IMR-90 (cell line): Measurements from ENCODE around the gene SUSD6. TPM values are rescaled to one million over a fixed set of nuclear protein-coding genes. Genes with fewer than 3 reads are reported as not detected.

Source experiments
- ATAC-seq: fragments of 200-7000 bp; cut with Tn5 transposase; 2 replicates; pipeline ENCODE4 v1.9.1; 2020; ENCODE audit warnings: low read depth, mild to moderate bottlenecking, moderate library complexity
- BruUV-seq: library from RNA; stranded (reverse); fragments of 400-500 nt; replicated peaks from 2 replicates; lab custom pipeline; 2021; lab: Mats Ljungman, UMichigan
- CTCF ChIA-PET: fragments of 300-600 bp; formaldehyde crosslinking; extraction: SDS; loops from one replicate; lab custom pipeline; 2021; ENCODE audit warnings: antibody characterized with exemption; lab: Yijun Ruan, JAX
- POLR2A ChIA-PET: fragments of 300-600 bp; sonication (Branson Sonifier 250); formaldehyde crosslinking; loops from one replicate; lab custom pipeline; 2022; ENCODE audit warnings: antibody characterized with exemption; ENCODE audit not compliant: unreplicated experiment; lab: Charles Lee
- DNase-seq: peaks from one replicate; pipeline ENCODE4 v3.0.0; 2013
- H2AFZ ChIP-seq: replicated peaks from 2 replicates; pipeline ENCODE3; 2013; ENCODE audit warnings: low read length, mild to moderate bottlenecking; ENCODE audit not compliant: poor library complexity
- H2AK5ac ChIP-seq: 2 replicates; pipeline ENCODE4 v1.6.1; 2013; ENCODE audit warnings: low read depth, low read length, inconsistent platforms
- H2AK9ac ChIP-seq: replicated peaks from 2 replicates; pipeline ENCODE3; 2013; ENCODE audit warnings: mild to moderate bottlenecking, low read depth, low read length, moderate library complexity; ENCODE audit not compliant: poor library complexity
- H2BK120ac ChIP-seq: 2 replicates; pipeline ENCODE4 v1.6.1; 2013; ENCODE audit warnings: low read depth, low read length, inconsistent platforms
- H2BK15ac ChIP-seq: 3 replicates; pipeline ENCODE4 v1.6.1; 2013; ENCODE audit warnings: low read depth, low read length, inconsistent platforms
- H2BK20ac ChIP-seq: 2 replicates; pipeline ENCODE4 v1.6.1; 2013; ENCODE audit warnings: low read depth, mild to moderate bottlenecking, inconsistent platforms, low read length, moderate library complexity
- H2BK5ac ChIP-seq: 2 replicates; pipeline ENCODE4 v1.6.1; 2013; ENCODE audit warnings: mild to moderate bottlenecking, low read depth, low read length, inconsistent platforms; ENCODE audit not compliant: poor library complexity, severe bottlenecking
- H3K14ac ChIP-seq: replicated peaks from 2 replicates; pipeline ENCODE4 v1.6.1; 2013; ENCODE audit warnings: low read depth, low read length, inconsistent platforms
- H3K18ac ChIP-seq: 2 replicates; pipeline ENCODE4 v1.6.1; 2013; ENCODE audit warnings: low read depth, low read length, control low read depth
- H3K23ac ChIP-seq: 2 replicates; pipeline ENCODE4 v1.6.1; 2013; ENCODE audit warnings: low read depth, low read length, inconsistent platforms
- H3K27ac ChIP-seq: 2 replicates; pipeline ENCODE4 v1.5.1; 2013; ENCODE audit warnings: mild to moderate bottlenecking, control low read depth, low read length; ENCODE audit not compliant: insufficient read depth
- H3K27me3 ChIP-seq: 2 replicates; pipeline ENCODE4 v1.6.1; 2013; ENCODE audit warnings: low read length; ENCODE audit not compliant: control insufficient read depth, insufficient read depth
- H3K36me3 ChIP-seq: 2 replicates; pipeline ENCODE4 v1.6.1; 2013; ENCODE audit warnings: low read length, mixed read lengths; ENCODE audit not compliant: control insufficient read depth, insufficient read depth
- H3K4ac ChIP-seq: 2 replicates; pipeline ENCODE4 v1.6.1; 2013; ENCODE audit warnings: low read depth, low read length, inconsistent platforms
- H3K4me1 ChIP-seq: 2 replicates; pipeline ENCODE4 v1.6.1; 2013; ENCODE audit warnings: low read length, mixed read lengths; ENCODE audit not compliant: control insufficient read depth, insufficient read depth
- H3K4me2 ChIP-seq: 2 replicates; pipeline ENCODE4 v1.6.1; 2013; ENCODE audit warnings: low read depth, mild to moderate bottlenecking, control low read depth, low read length, moderate library complexity
- H3K4me3 ChIP-seq: 2 replicates; pipeline ENCODE4 v1.5.1; 2013; ENCODE audit warnings: low read depth, mild to moderate bottlenecking, control low read depth, low read length, moderate library complexity; ENCODE audit not compliant: insufficient read depth
- H3K56ac ChIP-seq: 2 replicates; pipeline ENCODE4 v1.6.1; 2013; ENCODE audit warnings: low read length, inconsistent platforms; ENCODE audit not compliant: insufficient read depth; ENCODE audit errors: extremely low read depth
- H3K79me1 ChIP-seq, 2 experiments: 2 replicates each; pipeline ENCODE4 v1.6.1; 2013; ENCODE audit warnings: low read length in 2 of 2, inconsistent platforms in 1 of 2, low read depth in 1 of 2
- H3K9ac ChIP-seq: 2 replicates; pipeline ENCODE4 v1.6.1; 2013; ENCODE audit warnings: low read depth, low read length, control low read depth
- H3K9me1 ChIP-seq: 2 replicates; pipeline ENCODE4 v1.6.1; 2013; ENCODE audit warnings: low read length, inconsistent platforms; ENCODE audit not compliant: insufficient read depth
- H3K9me3 ChIP-seq: 2 replicates; pipeline ENCODE4 v1.6.1; 2013; ENCODE audit warnings: low read length; ENCODE audit not compliant: control insufficient read depth, insufficient read depth
- H4K20me1 ChIP-seq: 2 replicates; pipeline ENCODE4 v1.6.1; 2013; ENCODE audit warnings: low read length, inconsistent platforms; ENCODE audit not compliant: insufficient read depth
- H4K5ac ChIP-seq: 2 replicates; pipeline ENCODE4 v1.6.1; 2013; ENCODE audit warnings: mild to moderate bottlenecking, low read depth, low read length, control low read depth
- H4K8ac ChIP-seq, 2 experiments: 2 replicates each; pipeline ENCODE4 v1.6.1; 2013; ENCODE audit warnings: low read depth in 2 of 2, low read length in 2 of 2, control low read depth in 1 of 2, inconsistent platforms in 1 of 2
- H4K91ac ChIP-seq: 2 replicates; pipeline ENCODE4 v1.6.1; 2013; ENCODE audit warnings: low read depth, low read length, inconsistent platforms; ENCODE audit not compliant: insufficient read depth
- SMC3 ChIP-seq: fragments of 150-350 bp; IDR thresholded peaks from 2 replicates; pipeline ENCODE4 v1.6.1; 2016; ENCODE audit warnings: low read depth, mild to moderate bottlenecking, antibody characterized with exemption, low read length, moderate library complexity
- WGBS, 2 experiments: methylation state at CpG; one replicate each; pipeline versions ENCODE4 v1.1.5 to v1.1.7; 2013; ENCODE audit warnings: missing lambda C conversion rate in 2 of 2; ENCODE audit not compliant: insufficient read length in 1 of 2; ENCODE audit errors: extremely low coverage in 2 of 2; 5-methylcytosine and 5-hydroxymethylcytosine counted together
- dilution Hi-C: fragments of 300-500 bp; cut with HindIII; formaldehyde crosslinking; loops from one replicate; pipeline ENCODE4 v1.14.3; 2018; ENCODE audit warnings: low sequenced_read_pairs; ENCODE audit not compliant: unreplicated experiment
- in situ Hi-C: fragments of 300-500 bp; cut with MboI; formaldehyde crosslinking; loops from 3 replicates; pipeline ENCODE4 v1.14.3; 2019; ENCODE audit warnings: low sequenced_read_pairs, inconsistent platforms, mixed read lengths
- intact Hi-C: fragments of 100-400 bp; cut with micrococcal nuclease; formaldehyde crosslinking; loops from 2 replicates; pipeline ENCODE4 v1.10.0; 2022
- polyA plus RNA-seq, 3 experiments: library from polyadenylated mRNA; depleted of rRNA; stranded (reverse); fragments of >200 nt; gene quantifications; 2 replicates each; pipeline ENCODE4 v1.2.3, GENCODE V29; 2012; ENCODE audit warnings: low replicate concordance in 1 of 3
- total RNA-seq: library from RNA; depleted of rRNA; stranded (reverse); fragments of >200 nt; gene quantifications from 2 replicates; pipeline ENCODE4 v1.2.3, GENCODE V29; 2012
- TF ChIP-seq, protein P1 (sequence below): conservative IDR thresholded peaks from 2 replicates; pipeline ENCODE4 v1.5.1; 2012; ENCODE audit warnings: mild to moderate bottlenecking, low read depth, low read length, improper control_type of control experiment

SUSD6 gene
- total and polyA plus RNA-seq, 2 of the 4 experiments (the other 2 are of a cell fraction), result 2.3 to 10.1 TPM

DNA sequence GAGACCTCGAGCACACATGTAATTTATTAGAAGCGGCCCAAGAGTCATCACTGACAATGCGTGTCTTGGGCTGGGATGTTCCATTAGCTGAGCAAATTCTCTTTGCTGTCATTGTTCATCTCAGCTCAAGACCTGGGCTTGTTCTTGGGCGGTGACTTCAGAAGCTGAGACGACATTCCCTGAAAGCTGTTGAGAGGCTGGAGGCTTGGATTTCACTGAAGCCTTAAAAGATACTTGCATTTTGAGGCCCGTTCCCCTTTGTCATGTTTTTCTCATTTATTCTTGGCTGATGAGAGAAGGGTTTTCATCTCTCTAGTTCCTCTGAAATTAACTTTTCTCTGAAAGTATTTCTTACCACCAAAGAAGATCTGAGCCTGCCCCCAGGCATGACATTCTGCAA is 16.6 kb upstream of the SUSD6 start:
- no peak overlapping the region for H2AK9ac ChIP-seq
- no peaks in the 10 kb centered on the region for H3K79me1 ChIP-seq
- H3K27me3 ChIP-seq, result no peaks in the 10 kb centered on the region
- no peak overlapping the region for H3K14ac ChIP-seq
- BruUV-seq, result no TSS peak
- no peak overlapping the region for H4K91ac ChIP-seq
- H2BK5ac ChIP-seq, result no peak overlapping the region
- H3K9me1 ChIP-seq, result no peaks in the 10 kb centered on the region
- DNase-seq (no peak), ATAC-seq (no peak)
- no peak overlapping the region for H2BK120ac ChIP-seq
- no peak overlapping the region for H2AFZ ChIP-seq
- no peak overlapping the region for H2AK5ac ChIP-seq
- H3K4ac ChIP-seq, result no peak overlapping the region
- H4K8ac ChIP-seq, result no peak overlapping the region
- H3K9ac ChIP-seq, result no peak overlapping the region
- H4K20me1 ChIP-seq, result no peaks in the 10 kb centered on the region
- H3K23ac ChIP-seq, result no peak overlapping the region
- no peaks in the 10 kb centered on the region for H3K9me3 ChIP-seq
- H3K4me2 ChIP-seq, result no peak overlapping the region
- no peak overlapping the region for H4K5ac ChIP-seq
- H3K36me3 ChIP-seq, result no peaks in the 10 kb centered on the region
- 89% methylated on average over 4 of the region's 6 CpGs; no CpG with 5 or more reads in 1 of the 2 experiments for WGBS, 2 experiments
- ChIA-PET POLR2A (no interaction called here), CTCF (interaction anchor here (0.6 to 1.6 kb wide), 2 partner anchors 10 to 179 kb away, joined by 9 to 14 read pairs; no protein-coding TSS in a partner anchor)
- no peak overlapping the region for H2BK20ac ChIP-seq
- no peak overlapping the region for H3K56ac ChIP-seq
- H2BK15ac ChIP-seq, result no peak overlapping the region
- H3K4me3 ChIP-seq, result no peak overlapping the region
- no peak overlapping the region for H3K27ac ChIP-seq
- H3K4me1 ChIP-seq, result peaks cover 6% of the 10 kb centered on the region; the same call in 1 of the 2 replicates
- in situ Hi-C loops, result loop anchor here (25.0 kb wide), 1 partner anchor 417 kb away; no protein-coding TSS in a partner anchor
- dilution Hi-C loops, result no loop called here
- intact Hi-C loops, result no loop called here
- no peak overlapping the region for H3K18ac ChIP-seq
- TF ChIP-seq, protein P1, sequence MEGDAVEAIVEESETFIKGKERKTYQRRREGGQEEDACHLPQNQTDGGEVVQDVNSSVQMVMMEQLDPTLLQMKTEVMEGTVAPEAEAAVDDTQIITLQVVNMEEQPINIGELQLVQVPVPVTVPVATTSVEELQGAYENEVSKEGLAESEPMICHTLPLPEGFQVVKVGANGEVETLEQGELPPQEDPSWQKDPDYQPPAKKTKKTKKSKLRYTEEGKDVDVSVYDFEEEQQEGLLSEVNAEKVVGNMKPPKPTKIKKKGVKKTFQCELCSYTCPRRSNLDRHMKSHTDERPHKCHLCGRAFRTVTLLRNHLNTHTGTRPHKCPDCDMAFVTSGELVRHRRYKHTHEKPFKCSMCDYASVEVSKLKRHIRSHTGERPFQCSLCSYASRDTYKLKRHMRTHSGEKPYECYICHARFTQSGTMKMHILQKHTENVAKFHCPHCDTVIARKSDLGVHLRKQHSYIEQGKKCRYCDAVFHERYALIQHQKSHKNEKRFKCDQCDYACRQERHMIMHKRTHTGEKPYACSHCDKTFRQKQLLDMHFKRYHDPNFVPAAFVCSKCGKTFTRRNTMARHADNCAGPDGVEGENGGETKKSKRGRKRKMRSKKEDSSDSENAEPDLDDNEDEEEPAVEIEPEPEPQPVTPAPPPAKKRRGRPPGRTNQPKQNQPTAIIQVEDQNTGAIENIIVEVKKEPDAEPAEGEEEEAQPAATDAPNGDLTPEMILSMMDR, result no peak
- no peak for TF ChIP-seq SMC3
